Neutrophil (primary cell): ENCODE measurements around the gene EGFR.

Experiments used
- H3K27ac ChIP-seq: fragments of 200-600 bp; sonication (generic); 2 replicates; pipeline ENCODE4 v1.5.1; 2016; ENCODE audit warnings: mild to moderate bottlenecking, moderate library complexity
- H3K27me3 ChIP-seq: fragments of 200-600 bp; sonication (generic); 2 replicates; pipeline ENCODE4 v1.6.0; 2016; ENCODE audit warnings: mild to moderate bottlenecking
- H3K36me3 ChIP-seq: fragments of 200-600 bp; sonication (generic); 2 replicates; pipeline ENCODE4 v1.5.1; 2017
- H3K4me1 ChIP-seq, 2 experiments: fragments of 200-600 bp in 1 of 2; sonication (generic) in 1 of 2; 1 replicate in 1 of 2; 2 replicates in 1 of 2; pipeline versions ENCODE4 v1.5.1 to v1.6.1; 2013 to 2016; ENCODE audit warnings: low read depth in 1 of 2, low read length in 1 of 2, mild to moderate bottlenecking in 1 of 2, moderate library complexity in 1 of 2; ENCODE audit not compliant: control insufficient read depth in 1 of 2, insufficient read depth in 1 of 2
- H3K4me3 ChIP-seq, 2 experiments: fragments of 200-600 bp in 1 of 2; sonication (generic) in 1 of 2; 1 replicate in 1 of 2; 2 replicates in 1 of 2; pipeline ENCODE4 v1.5.1; 2013 to 2016; ENCODE audit warnings: low read depth in 1 of 2, low read length in 1 of 2, mild to moderate bottlenecking in 1 of 2, moderate library complexity in 1 of 2
- H3K9me3 ChIP-seq: fragments of 200-600 bp; sonication (generic); 2 replicates; pipeline ENCODE4 v1.5.1; 2016
- CTCF ChIP-seq: fragments of 200-600 bp; sonication (generic); IDR thresholded peaks from 2 replicates; pipeline ENCODE4 v1.5.1; 2016; ENCODE audit warnings: antibody characterized with exemption

Gene EGFR

GRCh38 chr7:55248526-55248925 is 229.7 kb downstream of the EGFR start:
- H3K36me3 ChIP-seq, result no peaks in the 10 kb centered on the region
- no peak overlapping the region for H3K4me3 ChIP-seq
- no peaks in the 10 kb centered on the region for H3K4me1 ChIP-seq
- no peak overlapping the region for H3K27ac ChIP-seq
- TF ChIP-seq CTCF, result no peak
- H3K27me3 ChIP-seq, result peaks cover 29% of the 10 kb centered on the region
- no peaks in the 10 kb centered on the region for H3K9me3 ChIP-seq

- H3K27me3 ChIP-seq, result peaks cover 37% of the 10 kb centered on the region
- H3K4me1 ChIP-seq, result no peaks in the 10 kb centered on the region
- no peaks in the 10 kb centered on the region for H3K36me3 ChIP-seq
- H3K9me3 ChIP-seq, result no peaks in the 10 kb centered on the region
- no peak overlapping the region for H3K27ac ChIP-seq
- no peak overlapping the region for H3K4me3 ChIP-seq
- no peak for TF ChIP-seq CTCF
Measured at GRCh38 chr7:55249332-55249731, 230.5 kb downstream of the EGFR start.

GRCh38 chr7:55250313-55250712 is 231.5 kb downstream of the EGFR start:
- no peaks in the 10 kb centered on the region for H3K9me3 ChIP-seq
- H3K4me3 ChIP-seq, result no peak overlapping the region
- H3K27ac ChIP-seq, result no peak overlapping the region
- no peak for TF ChIP-seq CTCF
- no peaks in the 10 kb centered on the region for H3K36me3 ChIP-seq
- peaks cover 46% of the 10 kb centered on the region for H3K27me3 ChIP-seq
- H3K4me1 ChIP-seq, result peaks cover 0 to 8% of the 10 kb centered on the region in 2 experiments

- H3K4me1 ChIP-seq, result peaks cover 0 to 12% of the 10 kb centered on the region in 2 experiments
- no peak overlapping the region for H3K27ac ChIP-seq
- H3K27me3 ChIP-seq, result peaks cover 56% of the 10 kb centered on the region
- no peaks in the 10 kb centered on the region for H3K36me3 ChIP-seq
- no peak for TF ChIP-seq CTCF
- H3K9me3 ChIP-seq, result no peaks in the 10 kb centered on the region
- H3K4me3 ChIP-seq, result no peak overlapping the region
Measured at GRCh38 chr7:55251313-55251712, 232.5 kb downstream of the EGFR start.

GRCh38 chr7:55251911-55252310 is 233.1 kb downstream of the EGFR start:
- H3K36me3 ChIP-seq, result no peaks in the 10 kb centered on the region
- no peak for TF ChIP-seq CTCF
- H3K27me3 ChIP-seq, result peaks cover 62% of the 10 kb centered on the region
- no peaks in the 10 kb centered on the region for H3K9me3 ChIP-seq
- peaks cover 0 to 12% of the 10 kb centered on the region in 2 experiments for H3K4me1 ChIP-seq
- H3K4me3 ChIP-seq, result no peak overlapping the region
- no peak overlapping the region for H3K27ac ChIP-seq

GRCh38 chr7:55252386-55252785 is 233.6 kb downstream of the EGFR start:
- Histone ChIP-seq H3K27ac (no peak overlapping the region), H3K4me1 (peaks cover 0 to 12% of the 10 kb centered on the region in 2 experiments), H3K27me3 (peaks cover 67% of the 10 kb centered on the region), H3K9me3 (no peaks in the 10 kb centered on the region), H3K36me3 (no peaks in the 10 kb centered on the region), H3K4me3 (no peak overlapping the region)
- no peak for TF ChIP-seq CTCF
